Measurements from ENCODE around the gene TRPM8.

DNA sequence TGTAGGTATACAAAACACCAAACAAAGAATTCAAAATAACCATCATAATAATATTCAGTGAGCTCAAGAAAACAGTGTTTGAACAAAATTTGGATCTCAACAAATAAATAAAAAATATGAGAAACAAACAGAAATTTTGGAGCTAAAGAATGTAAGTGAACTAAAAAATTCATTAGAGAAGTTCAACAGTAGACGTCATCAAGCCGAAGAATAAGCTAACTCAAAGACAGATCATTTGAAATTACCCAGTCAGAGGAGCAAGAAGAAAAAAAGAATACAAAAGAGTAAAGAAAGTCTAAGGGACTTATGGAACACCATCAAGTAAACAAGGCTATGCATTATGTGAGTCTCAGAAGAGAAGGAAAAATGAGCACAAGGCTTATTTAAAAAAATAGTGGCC lies 116.7 kb downstream of the TRPM8 start:
- TF ChIP-seq POLR2A (IDR thresholded peaks at IDR 0.05), result no peak
- TF ChIP-seq, protein P1, sequence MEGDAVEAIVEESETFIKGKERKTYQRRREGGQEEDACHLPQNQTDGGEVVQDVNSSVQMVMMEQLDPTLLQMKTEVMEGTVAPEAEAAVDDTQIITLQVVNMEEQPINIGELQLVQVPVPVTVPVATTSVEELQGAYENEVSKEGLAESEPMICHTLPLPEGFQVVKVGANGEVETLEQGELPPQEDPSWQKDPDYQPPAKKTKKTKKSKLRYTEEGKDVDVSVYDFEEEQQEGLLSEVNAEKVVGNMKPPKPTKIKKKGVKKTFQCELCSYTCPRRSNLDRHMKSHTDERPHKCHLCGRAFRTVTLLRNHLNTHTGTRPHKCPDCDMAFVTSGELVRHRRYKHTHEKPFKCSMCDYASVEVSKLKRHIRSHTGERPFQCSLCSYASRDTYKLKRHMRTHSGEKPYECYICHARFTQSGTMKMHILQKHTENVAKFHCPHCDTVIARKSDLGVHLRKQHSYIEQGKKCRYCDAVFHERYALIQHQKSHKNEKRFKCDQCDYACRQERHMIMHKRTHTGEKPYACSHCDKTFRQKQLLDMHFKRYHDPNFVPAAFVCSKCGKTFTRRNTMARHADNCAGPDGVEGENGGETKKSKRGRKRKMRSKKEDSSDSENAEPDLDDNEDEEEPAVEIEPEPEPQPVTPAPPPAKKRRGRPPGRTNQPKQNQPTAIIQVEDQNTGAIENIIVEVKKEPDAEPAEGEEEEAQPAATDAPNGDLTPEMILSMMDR (IDR thresholded peaks at IDR 0.05), result no peak

Data from testis (tissue), 2 donors.